Pulmonary artery endothelial cell (primary cell): Measurements from ENCODE around the gene C16orf95. TPM values are rescaled to one million over a fixed set of nuclear protein-coding genes. Genes with fewer than 3 reads are reported as not detected.
A peak's percentile ranks its signal among the peaks of the same experiment; 100 is the strongest.
"Not testable (repeated sequence)": the region's sequence is repeated elsewhere in the genome, so short reads cannot be mapped to it uniquely, and the experiment has no call there.

Experiments used
- DNase-seq: peaks from one replicate; pipeline ENCODE4 v3.0.0-alpha.2; 2011; ENCODE audit warnings: low read depth, low spot score
- total RNA-seq: library from RNA; depleted of rRNA; stranded (reverse); fragments of >200 nt; gene quantifications from 2 replicates; pipeline ENCODE4 v1.2.3, GENCODE V29; 2014

The C16orf95 gene
- total RNA-seq, 1 donor from 2014 or later: 4.3 TPM

GRCh38 chr16:87293990-87294389 lies 23.2 kb downstream of the C16orf95 start:
- no peak for DNase-seq

- DNase-seq: no peak
These were observed 25.2 kb downstream of the C16orf95 start for GRCh38 chr16:87291944-87292343.

GRCh38 chr16:87288753-87289362 lies 28.3 kb downstream of the C16orf95 start:
- no peak for DNase-seq

- DNase-seq: no peak
These were observed 30.2 kb downstream of the C16orf95 start for GRCh38 chr16:87286839-87287626.

GRCh38 chr16:87284183-87284582 lies 33.0 kb downstream of the C16orf95 start:
- DNase-seq: no peak

GRCh38 chr16:87279094-87279658 lies 38.0 kb downstream of the C16orf95 start:
- no peak for DNase-seq

- peak; percentile 45 for DNase-seq
These were observed 38.8 kb downstream of the C16orf95 start for GRCh38 chr16:87278191-87279093.

GRCh38 chr16:87276924-87277323 lies 40.3 kb downstream of the C16orf95 start:
- DNase-seq: no peak

GRCh38 chr16:87276091-87276701 lies 41.0 kb downstream of the C16orf95 start:
- no peak for DNase-seq

- no peak for DNase-seq
These were observed 42.4 kb downstream of the C16orf95 start for GRCh38 chr16:87274794-87275193.

GRCh38 chr16:87273471-87274030 lies 43.6 kb downstream of the C16orf95 start:
- DNase-seq: no peak

- no peak for DNase-seq
These were observed 45.9 kb downstream of the C16orf95 start for GRCh38 chr16:87271256-87271655.

- no peak for DNase-seq
These were observed 49.6 kb downstream of the C16orf95 start for GRCh38 chr16:87267566-87267965.

GRCh38 chr16:87266846-87267245 lies 50.3 kb downstream of the C16orf95 start:
- no peak for DNase-seq

- no peak for DNase-seq
These were observed 51.9 kb downstream of the C16orf95 start for GRCh38 chr16:87265261-87265660.

GRCh38 chr16:87264634-87265033 lies 52.6 kb downstream of the C16orf95 start:
- DNase-seq: no peak

- DNase-seq: no peak
These were observed 53.7 kb downstream of the C16orf95 start for GRCh38 chr16:87263418-87264052.

- DNase-seq: no peak
These were observed 57.8 kb downstream of the C16orf95 start for GRCh38 chr16:87259431-87259830.

- DNase-seq: not testable (repeated sequence)
These were observed 58.5 kb downstream of the C16orf95 start for GRCh38 chr16:87258653-87259052.

GRCh38 chr16:87255866-87256265 lies 61.3 kb downstream of the C16orf95 start:
- no peak for DNase-seq
